NOMO-1 (cell line): ENCODE results near the gene GRIA1.

Source experiments
- DNase-seq, 2 experiments: peaks; one replicate each; lab custom pipeline; 2025; ENCODE audit not compliant: unreplicated experiment in 2 of 2; lab: John Stamatoyannopoulos, UW

Gene GRIA1

GRCh38 chr5:153543959-153544470 is 53.5 kb downstream of the GRIA1 start:
- no peak for DNase-seq

DNA sequence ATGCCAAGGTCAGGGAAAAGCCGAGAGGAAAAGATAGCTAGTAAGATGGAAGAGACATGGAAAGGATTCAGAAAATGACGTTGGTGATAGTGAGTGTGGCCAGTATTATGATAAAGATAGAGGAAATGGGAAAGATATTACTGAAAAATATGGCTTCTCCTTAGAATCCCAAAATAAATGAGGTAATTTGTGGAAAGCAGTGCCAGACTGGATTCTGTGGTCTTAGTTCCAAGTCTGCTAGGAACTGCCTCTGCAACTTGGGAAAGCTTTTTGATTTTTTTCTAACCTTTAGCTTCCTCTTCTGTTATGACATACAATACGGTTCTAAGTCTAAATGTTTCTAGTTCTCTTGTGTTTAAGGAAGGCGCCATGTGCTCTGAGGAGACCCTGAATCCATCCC is 54.2 kb downstream of the GRIA1 start:
- no peak for DNase-seq

- DNase-seq = no peak
Observed at GRCh38 chr5:153546566-153546965, 56.1 kb downstream of the GRIA1 start.

- no peak for DNase-seq
Observed at GRCh38 chr5:153551537-153552079, 61.1 kb downstream of the GRIA1 start.

- no peak for DNase-seq
Observed at GRCh38 chr5:153552886-153553285, 62.4 kb downstream of the GRIA1 start.

- no peak for DNase-seq
Observed at GRCh38 chr5:153555420-153556114, 65.1 kb downstream of the GRIA1 start.

GRCh38 chr5:153558957-153559356 is 68.5 kb downstream of the GRIA1 start:
- no peak for DNase-seq

GRCh38 chr5:153559926-153560325 is 69.5 kb downstream of the GRIA1 start:
- no peak for DNase-seq

DNA sequence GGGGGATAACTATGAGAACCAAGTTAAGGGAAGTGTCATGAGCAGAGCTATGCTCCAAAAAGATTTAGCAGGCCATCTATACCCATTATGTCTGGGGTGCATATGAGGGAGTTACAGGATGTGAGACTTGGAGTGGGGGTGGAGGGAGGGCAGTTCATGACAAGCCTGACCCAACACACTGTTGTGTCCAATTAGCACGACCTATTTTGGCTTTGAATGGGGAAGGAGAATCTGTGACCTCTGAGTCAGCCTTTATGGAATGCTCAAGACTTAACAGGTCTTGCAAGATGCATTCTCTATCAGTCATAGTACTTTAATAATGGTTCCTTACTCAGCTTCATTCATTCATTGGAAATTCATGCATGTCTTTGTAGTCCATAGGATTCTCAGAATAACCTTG is 71.7 kb downstream of the GRIA1 start:
- no peak for DNase-seq

DNA sequence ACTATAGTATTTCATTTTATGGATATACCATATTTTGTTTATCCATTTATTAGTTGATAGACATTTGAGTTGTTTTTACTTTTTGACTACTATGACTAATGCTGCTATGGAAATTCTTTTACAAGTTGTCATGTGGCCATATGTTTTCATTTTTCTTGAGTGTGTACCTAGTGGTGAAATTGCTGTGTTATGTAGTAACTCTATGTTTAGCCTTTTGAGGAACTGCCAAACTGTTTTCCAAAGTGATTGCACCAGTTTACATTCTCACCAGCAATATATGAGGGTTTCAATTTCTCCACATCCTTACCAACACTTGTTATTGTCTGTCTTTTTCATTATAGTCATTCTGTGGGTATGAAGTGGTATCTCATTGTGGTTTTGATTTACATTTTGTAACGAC is 75.4 kb downstream of the GRIA1 start:
- DNase-seq = no peak

DNA sequence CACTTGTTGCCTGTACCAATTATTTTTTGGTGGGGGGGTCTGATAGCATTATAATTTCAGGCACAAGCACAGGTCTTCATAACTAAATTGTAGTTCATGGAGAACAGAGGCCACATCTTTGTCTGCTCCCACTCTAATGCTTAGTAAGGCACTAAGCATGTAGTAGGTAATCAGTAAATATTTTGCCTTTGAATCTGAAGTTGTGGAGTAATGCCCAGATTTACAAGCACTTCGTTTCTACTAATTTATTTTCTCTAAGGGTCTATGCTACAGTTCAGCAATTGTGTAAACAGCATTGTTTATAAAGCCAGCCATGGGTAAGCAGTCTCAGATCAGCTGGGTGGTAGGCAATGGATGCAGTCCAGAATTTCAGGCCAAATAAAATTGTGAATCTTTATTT is 78.6 kb downstream of the GRIA1 start:
- no peak for DNase-seq

- DNase-seq = no peak
Observed at GRCh38 chr5:153571162-153571561, 80.7 kb downstream of the GRIA1 start.

GRCh38 chr5:153572411-153573145 is 82.1 kb downstream of the GRIA1 start:
- no peak for DNase-seq

- no peak for DNase-seq
Observed at GRCh38 chr5:153573326-153574033, 83.0 kb downstream of the GRIA1 start.

- no peak for DNase-seq
Observed at GRCh38 chr5:153584126-153584959, 93.9 kb downstream of the GRIA1 start.

- DNase-seq = no peak
Observed at GRCh38 chr5:153584960-153585359, 94.5 kb downstream of the GRIA1 start.

DNA sequence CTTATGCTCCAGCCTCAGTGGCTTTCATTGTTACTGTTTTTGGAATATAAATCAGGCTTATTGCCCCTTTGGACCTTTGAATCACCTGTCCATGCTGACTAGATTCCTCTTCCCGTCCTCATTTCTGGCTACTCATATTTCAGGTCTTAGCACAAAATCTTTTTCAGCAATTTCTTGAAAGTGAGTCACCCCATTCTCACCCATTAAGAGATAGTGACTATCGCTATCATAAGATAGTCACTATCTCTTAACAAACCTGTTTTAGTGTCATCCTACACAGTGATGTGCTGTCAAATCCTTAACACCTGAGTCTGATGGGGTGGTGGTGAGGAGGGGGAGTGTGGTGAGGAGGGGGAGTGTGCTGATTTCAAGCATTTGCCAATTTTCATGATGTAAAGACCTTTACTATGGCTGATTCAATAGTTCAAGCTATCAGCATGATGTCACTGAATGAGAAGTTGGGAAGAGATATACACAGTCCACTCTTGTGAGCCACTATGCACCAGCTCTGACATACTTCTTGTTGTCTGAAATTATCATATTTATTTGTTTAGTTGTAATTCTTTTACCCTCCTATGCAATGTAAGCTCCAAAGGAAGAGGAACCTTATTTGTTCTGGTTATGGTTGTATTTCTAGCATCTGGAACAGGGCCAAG is 95.3 kb downstream of the GRIA1 start:
- no peak for DNase-seq

DNA sequence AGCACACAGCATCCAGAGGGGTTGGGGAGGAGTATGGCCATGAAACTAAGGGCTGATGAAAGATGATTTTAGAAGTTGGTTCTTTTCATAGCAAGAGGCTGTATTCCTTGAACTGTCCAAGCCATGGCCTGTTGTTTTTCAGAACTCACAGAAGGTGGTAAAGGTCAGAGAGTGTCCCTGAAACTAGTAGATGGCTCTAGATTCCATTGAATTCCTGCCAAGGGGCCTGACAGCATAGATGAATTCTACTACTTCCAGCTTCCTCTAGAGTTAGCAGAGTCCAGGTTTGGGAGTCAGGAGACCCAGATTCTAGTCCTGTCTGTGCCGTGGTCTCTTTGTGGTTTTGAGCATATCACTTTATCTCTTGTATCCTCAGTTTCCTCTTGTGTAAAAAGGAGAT is 101.6 kb downstream of the GRIA1 start:
- DNase-seq = no peak

DNA sequence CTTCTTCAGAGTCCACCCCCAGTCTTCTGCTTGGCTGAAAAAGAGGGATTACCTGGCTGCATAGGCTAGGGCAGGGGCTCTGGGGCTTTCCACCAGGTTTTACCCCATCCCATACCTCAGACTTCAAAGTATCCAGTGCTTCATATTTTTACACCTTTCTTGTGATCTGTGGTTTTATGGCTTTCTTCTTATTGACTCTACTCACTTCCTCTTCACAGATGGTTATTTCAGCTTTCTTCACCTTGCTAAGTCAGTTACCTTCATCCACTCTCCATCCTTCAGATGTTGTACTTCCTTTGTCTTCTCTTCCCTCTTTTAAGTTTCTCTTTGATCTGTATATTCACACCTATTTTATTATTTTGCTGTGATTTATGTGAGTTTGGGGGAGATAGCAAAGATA is 104.3 kb downstream of the GRIA1 start:
- DNase-seq = no peak

- DNase-seq = no peak
Observed at GRCh38 chr5:153598099-153598498, 107.6 kb downstream of the GRIA1 start.
